GM19438 (cell line): ENCODE results near the gene CDK18.

Experiments used
- ATAC-seq: cut with Tn5 transposase; IDR thresholded peaks from one replicate; pipeline ENCODE4 v1.9.1; 2021; ENCODE audit warnings: low read depth; ENCODE audit not compliant: unreplicated experiment

The CDK18 gene

DNA sequence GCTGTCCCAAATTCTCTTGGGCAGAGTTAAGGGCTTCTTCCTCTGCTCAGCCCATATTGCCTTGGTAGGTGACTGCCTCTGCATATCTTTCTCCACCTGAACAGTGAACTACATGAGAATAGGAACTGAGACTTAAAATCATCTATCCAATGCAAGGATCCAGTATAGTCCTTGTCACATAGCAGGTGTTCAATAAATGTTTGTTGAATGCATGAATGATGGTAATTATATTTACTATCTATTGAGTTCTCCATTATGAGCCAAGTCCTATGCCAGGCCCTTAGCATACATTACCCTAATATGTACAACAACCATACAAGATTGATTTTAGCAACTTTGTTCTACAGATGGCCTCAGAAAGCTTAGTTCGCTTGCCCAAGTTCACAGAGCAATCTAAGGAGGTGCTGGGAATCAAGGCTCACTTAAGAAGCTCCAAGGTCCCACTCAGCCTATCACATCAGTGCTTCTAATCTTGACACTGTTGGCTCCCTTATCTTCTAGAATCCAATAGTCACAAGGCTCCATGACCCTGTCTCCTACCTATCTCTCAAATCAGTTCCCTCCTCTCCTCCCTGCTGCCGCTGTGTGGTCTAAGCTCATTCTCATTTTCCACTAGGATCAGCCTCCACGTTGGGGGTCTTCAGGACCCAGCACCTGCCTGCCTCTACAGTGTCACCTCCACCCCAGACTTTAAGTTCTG, 2.2 kb upstream of the CDK18 start:
- ATAC-seq: no peak

DNA sequence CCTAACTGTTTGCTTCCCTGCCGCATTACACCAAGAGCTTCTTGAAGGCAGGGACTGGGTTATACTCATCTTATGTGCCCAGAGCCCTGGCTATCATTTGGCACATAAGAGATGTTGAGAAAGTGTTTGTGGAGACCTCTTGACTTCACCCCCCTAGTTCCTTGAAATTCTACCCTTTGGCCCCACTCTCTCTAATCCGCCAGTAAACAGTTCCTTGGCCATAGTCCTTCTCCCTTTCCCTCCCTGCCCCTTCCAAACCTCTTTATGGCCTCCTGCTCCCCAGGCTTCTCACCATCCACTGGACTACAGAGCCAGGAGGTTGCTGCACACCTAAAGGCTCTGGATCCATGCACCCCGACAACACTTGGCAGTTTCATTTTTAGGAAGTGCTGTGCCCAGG, 1.5 kb upstream of the CDK18 start:
- ATAC-seq: no peak

DNA sequence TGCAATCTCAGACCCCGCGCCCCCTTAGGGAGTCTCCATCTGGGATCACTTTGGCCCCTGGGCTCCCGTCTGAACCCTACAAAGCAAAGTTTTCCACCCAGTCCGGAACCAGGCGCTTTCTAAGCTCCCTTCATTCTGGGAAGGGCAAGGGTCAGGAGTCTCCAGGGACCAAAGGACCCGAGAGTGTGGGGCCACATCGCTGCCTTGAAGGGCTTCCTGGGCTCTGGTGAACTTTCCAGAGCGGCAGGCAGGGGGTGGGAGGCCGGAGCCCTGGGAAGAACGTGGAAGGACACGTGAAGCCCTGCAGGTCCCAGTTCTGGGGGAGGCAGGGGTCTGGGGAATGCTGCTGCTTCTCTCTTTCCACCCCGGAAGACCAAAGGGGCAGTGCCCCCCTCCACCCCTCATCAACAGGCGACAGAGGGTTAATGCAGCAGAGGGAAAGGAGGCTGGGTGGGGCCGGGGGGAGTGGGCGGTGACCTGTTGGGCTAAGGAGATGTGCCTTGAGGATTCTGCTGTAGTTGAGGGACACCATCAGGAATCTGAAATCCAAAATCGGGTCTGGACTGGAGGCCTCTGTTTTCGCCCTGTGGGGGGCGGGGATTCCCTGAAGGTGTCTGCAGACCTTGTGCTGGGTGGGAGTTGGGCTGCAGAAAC, 734 bp downstream of the CDK18 start:
- no peak for ATAC-seq

DNA sequence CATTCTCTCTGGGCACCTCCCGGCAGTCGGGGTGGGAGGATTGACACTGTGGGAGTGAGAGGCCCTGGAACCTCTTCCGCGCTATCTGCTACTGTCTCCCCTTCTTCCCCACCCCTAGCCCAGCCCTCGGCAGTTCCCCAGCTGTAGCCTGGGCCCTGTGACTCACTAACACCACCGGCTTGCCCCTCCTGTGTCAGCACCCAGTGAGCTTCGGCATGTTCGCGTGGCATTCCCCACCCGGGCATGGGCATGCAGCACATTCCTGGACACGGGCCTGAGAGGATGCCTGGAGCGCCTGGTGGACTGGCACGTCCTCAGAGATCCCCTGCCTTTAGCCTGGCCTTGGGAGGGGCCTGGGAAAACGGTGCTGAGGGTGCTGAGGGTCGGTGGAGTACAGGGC, 1.3 kb downstream of the CDK18 start:
- ATAC-seq: no peak

DNA sequence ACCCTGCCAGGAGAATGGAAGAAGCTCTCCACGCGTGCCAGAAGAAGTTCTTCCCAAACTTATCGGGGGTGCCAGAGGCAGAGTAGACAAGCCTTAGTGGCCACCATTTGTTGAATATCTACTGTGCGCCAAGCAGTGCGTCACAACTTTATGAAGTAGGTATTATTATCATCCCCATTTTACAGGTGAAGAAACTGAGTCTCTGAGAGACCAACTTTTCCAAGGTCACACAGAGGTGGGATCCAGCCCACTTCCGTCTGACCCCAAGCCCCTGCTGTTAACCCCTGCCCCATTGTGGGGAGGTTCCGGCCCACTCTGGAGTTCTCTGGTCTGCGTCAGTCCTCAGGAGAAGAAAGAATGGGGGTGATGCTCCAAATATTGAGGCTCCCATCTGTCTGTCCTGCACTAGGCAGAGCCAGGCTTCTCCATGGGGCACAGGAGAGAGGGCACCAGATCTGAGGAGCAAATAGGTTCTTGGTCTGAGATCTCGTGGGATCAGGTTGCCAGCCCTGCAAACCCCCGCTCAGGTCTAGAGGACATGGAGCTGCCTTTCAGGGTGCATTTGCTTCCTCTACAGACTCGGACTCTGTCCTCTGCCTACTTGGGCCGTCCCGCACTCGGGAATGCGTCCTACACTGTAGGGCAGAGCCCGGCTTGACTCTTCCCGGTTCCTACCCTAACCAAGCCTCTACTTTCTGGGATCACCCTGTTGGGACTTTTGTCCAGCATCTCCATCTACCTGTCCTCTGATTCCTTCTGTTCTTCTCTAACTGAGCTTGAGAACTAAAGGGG, 2.1 kb downstream of the CDK18 start:
- ATAC-seq: no peak

DNA sequence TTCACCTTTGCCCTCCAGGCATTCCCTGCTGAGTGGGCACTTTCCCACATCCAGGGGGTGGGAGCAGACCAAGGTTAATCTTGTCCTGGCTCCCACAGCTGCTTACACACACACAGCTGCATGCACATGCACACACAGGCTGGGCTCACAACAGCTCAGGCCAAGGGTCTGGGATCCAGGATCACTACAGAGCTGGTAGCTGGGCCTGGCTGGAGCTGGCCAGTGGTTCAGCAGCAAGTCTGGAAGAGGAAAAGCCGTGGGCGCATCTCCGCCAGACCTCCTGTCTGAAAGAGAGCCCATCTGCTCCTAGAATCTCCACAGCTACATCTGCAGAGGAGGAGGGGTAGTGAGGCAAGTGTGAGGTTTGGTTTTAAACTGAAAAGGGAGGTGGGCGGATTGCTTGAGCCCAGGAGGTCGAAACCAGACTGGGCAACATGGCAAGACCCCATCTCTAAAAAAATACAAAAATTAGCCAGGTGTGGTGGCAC, 3.8 kb downstream of the CDK18 start:
- ATAC-seq: no peak

DNA sequence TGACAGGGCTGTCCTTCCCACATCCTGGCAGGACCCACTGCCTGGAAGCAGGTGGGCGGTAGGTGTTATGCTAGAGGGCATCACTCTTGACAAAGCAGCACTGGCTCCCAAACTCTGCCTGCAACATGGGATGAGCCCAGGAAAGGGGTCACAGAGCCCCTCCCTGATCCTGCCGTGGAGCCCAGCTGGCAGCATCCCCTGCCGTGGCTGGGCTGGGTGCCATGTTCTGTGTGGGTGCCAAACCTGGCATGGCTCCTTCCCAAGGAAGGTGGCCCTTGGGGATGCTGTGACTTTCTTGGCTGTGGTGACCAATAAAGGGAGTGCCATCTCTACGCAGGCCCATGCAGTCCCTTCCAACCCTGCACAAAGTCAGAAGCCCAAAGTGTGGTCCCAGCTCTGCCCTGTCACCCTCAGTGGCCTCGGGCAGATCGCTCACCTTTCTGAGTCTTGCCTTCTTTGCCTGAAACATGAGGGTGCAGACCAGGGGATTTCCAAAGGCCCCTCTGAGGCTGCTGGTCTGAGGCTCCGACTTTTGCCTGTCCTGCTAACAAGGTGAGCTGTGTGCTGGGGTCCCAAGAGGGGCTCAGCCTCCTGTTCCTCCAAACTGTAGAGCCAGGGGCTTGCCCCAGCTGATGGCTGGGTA, 6.0 kb downstream of the CDK18 start:
- ATAC-seq: no peak

DNA sequence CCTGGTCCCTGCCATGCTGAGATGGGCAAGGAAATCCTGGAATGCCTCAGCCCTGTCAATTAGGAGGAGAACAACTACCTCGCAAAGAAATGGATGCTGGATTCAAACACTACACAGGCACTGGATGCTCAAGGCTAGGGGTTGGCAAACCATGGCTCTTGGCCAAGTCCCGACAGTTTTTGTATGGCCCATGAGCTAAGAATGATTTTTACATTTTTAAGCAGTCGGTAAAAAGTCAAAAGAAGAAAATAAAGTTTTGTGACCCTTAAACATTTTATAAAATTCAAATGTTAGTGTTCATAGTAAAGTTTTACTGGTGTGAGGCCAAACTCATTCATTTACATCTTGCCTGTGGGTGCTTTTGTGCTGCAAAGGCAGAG, 6.5 kb downstream of the CDK18 start:
- no peak for ATAC-seq

DNA sequence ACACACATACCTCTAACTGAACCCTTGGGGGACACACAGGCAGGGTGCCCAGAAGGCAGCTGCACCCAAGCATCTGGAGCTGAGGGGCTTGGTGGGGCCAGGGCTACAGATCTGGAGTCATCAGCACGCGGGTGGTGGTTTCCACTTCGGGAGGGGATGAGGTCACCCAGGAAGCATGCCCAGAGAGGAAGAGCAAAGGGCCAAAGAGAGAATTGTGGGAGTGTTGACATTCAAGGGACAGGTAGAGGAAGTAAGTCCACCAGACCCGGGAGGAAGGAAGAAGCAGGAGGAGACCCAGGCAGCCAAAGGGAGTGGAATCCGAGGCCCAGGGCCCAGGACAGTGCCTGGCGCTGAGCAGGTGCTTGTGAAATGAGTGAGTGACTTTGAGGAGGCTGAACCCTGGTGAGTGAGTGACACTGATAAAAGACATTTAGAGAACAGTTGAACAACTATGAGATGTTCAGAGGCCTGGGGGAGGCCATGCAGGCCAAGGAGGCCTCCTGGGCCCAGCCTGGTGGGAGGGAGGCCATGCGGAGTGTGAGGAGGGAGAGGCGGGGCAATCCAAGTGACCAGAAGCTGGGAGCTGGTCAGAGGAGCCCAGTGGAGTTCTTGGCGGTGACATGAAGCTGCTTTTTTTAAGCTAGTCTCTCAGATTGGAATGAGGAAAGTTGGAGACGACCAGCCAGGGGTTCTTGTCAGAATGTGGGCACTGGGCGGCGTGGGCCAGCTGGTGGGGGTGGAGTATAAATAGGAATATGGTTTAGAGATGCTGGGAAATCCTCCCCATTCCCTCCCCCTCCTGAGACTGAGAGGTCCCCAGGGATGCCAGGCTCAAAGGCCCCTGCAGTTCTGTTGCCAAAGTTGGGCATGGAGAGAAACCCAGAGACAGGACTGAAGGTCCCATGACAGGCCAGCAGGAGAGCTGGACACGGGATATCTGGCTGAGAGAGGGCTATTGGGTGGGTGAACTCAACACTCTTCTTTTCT, 7.9 kb downstream of the CDK18 start:
- no peak for ATAC-seq

DNA sequence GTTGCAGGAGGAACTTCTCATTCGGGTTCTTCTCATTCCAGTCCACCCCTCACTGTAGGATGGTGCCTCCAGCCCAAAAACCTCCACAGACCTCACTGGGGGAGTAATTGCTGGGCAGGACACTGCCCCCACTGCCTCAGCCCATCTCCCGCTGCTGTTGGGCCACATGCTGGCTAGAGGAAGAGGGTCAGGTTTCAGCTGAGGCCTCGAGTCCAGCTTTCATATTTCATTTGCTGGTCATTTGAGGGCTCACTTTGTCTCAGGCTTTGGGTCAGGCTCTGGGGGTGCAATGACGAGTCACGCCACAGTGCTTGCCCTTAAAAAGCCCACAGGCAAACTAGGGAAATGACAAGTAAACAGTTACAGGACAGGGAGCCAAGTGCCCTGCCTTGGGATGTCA, 9.3 kb downstream of the CDK18 start:
- ATAC-seq: no peak

DNA sequence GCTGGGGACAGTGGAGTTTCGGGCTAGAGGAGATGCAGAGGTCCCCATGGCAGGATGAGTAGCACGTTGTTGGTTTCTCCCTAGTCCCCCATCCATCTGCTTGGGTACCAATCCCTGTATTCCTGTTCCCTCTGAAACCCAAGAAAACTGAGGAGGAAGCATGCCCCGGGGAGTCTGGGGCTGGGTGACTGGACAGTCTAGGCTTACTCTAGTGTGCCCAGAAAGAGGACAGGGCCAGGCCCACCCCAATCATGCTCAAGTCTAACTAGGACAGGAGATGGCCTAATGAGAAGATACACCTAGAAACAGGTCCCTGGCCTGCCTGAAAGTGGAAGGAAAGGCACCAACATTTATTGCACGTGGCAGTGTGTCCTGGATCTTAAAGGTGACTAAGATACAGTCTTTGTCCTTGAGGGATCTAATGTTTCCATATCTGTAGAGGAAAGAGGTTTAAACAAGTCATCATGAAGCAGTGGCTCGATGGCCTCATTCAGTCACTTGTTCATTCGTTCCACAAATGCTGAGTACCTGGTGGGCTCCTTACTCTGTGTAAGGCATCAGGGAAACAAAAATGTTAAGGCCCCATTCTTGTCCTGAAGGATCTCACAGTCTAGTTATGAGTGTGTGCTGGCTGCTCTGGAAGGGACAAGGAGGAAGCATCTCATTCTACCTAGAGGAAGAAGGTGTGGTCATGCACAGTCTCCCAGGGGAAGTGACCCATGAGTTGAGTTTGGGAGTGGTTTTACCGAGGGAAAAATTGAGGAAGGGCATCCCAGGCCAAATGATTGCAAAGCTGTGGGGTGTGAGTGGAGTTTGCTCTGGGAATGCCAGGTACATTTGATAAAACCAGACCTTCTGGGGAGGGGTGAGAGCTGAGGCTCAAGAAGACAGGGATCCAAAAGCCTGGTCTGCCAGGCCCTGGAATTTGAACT, 10.0 kb downstream of the CDK18 start:
- ATAC-seq: no peak

DNA sequence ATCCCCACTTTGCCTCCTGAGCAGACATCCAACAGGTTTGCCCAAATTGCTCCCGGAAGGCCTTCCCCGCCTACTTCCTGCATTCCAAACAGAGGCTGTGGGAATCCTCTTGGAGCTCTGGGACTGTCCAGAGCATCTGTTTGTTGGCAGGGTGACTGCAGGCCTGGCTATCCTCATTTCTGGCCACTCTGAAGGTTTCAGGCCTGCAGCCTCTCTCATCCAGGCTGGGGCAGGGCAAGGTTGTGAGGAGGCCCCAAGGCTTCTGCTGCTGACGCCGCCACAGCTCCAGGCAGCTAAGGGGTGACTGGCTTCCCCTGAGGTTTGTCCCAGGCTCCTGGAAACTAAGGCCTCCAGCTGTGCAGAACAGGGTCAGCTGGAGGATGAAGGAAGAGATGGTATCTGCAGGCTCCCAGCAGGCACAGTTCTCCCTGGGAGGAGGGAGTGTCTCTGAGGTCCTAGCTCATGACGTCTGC, 11.3 kb downstream of the CDK18 start:
- no peak for ATAC-seq

DNA sequence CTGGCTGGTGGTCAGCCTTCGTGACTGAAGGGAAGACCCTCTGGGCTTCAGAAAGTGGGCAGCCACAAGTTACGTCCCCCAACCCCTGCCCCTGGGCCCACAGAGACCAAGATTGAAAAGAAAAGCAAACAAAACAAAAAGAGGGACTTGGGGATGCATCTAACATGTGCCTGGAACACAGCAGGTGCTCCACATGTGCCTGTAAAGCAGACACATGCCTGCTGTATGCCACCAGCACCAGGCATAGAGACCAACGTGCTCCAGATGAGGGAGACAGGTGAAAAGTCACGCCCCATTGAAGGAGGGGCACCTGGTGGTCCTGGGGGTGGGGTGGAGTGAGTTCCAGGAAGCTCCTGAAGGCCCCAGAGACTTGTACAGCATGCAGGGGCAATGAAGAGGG, 11.9 kb downstream of the CDK18 start:
- no peak for ATAC-seq

DNA sequence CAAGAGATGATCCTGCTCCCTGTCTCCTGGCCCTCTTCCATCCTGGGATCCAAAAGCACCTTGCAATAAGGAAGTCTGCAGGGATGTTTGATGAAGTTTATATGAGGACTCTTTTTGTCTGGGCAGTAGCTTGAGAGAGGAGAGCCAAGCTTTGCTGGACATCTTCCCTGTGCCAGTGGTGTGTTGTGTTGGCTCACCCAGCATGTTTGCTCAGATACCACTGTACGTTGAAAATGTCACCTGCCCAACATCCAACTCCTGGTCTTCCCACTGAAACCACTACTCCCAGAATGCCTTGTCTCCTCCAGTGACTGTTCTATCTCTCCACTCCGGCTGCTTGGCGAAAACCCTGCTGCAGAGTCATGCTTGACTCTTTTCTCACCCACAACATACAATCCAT, 12.8 kb downstream of the CDK18 start:
- no peak for ATAC-seq

DNA sequence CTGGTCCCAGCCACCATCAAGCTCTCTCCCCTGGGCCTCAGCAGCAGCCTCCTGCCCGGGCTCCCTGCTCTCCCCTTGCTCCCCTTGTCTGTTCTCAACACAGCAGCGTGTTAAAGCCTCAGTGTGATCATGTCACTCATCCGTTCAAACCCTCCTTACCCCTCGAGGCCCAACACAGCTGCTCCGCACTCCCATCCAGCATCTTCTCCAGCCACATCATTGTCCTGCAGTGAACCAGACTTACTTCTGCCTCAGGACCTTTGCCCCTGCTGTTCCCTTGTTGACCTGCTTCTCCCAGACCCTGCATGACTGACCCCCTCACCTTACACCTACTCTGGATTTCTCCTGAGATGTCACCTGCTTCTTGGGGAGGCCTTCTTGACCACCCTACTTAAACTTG, 13.3 kb downstream of the CDK18 start:
- no peak for ATAC-seq

DNA sequence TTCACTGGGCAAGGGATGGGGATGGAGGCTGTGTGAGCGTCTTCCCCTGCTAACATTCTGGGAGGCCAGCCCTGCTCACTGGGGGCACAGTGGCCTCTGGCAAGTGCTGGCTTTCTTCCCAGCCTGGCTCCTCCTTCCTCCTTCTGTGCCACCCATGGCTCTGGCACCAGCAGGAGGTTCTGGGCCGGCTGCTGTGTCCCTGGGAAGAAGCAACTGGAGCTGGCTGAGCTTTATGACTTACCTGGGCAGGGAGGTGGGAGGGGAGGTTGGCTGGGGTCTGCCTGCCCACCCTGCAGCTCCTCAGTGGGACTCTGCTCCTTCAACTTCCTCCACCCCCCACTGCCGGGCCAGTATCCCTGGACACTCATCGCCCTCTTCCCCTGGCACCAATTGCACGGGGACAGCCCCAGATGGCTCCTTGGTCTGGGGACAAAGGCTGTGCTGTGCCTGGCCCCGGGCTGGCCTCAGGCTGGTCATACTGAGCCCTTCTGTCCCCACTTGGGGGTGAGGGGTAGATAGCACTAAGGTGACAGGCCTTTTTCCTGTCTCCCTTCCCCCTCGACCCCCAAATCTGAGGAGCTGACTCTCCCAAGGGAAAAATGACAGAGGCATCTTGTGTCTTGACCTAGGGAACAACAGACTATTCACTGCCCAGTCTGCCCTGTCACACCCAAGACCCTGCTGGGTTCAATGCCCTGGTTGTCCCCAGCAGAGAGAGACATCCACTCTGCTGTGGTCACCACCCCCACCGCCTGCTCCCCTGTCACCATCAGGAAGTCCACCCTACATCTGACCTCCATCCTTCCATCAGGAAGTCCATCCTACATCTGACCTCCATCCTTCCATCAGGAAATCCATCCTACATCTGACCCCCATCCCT, 14.4 kb downstream of the CDK18 start:
- no peak for ATAC-seq

DNA sequence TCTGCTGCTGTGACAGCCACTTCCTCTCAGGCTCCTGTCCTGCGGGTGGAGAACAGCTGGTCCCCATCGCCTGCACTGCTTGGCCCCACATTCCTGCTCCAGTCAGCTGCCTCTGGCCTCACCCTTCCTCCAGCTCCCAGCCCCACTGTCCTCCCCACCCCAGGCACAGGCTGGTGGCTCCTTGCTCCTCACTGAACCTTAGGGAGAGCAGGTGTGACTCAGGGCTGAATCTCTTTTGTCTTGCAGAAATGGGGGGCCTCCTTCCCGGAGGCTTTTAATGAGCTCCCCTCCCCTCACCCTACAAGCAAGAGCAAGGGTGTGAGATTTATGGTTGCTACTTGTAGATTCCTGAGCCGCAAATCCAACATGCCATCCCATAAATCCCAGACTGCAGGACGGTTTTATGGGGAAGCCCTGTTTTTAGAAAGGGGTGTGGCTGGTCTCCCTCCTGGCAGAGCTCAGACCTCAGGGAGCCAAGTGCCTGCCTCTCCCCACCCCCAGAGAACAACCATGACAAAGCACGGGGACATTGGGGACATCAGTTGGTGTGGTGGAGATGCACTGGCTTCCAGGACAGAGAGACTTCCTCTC, 15.2 kb downstream of the CDK18 start:
- no peak for ATAC-seq
